HL-60/S4 treated with phorbol 12-myristate 13-acetate at 8.2 ng/mL for 4 days and 3 days (cell line): ENCODE measurements around the gene TMCC2.
"Not testable (repeated sequence)": the region's sequence is repeated elsewhere in the genome, so short reads cannot be mapped to it uniquely, and the experiment has no call there.

Experiments
- in situ Hi-C: fragments of 300-500 bp; cut with MboI; formaldehyde crosslinking; loops from 2 replicates; pipeline ENCODE4 v1.15.0; 2022; ENCODE audit warnings: low sequenced_read_pairs

Gene TMCC2, protein sequence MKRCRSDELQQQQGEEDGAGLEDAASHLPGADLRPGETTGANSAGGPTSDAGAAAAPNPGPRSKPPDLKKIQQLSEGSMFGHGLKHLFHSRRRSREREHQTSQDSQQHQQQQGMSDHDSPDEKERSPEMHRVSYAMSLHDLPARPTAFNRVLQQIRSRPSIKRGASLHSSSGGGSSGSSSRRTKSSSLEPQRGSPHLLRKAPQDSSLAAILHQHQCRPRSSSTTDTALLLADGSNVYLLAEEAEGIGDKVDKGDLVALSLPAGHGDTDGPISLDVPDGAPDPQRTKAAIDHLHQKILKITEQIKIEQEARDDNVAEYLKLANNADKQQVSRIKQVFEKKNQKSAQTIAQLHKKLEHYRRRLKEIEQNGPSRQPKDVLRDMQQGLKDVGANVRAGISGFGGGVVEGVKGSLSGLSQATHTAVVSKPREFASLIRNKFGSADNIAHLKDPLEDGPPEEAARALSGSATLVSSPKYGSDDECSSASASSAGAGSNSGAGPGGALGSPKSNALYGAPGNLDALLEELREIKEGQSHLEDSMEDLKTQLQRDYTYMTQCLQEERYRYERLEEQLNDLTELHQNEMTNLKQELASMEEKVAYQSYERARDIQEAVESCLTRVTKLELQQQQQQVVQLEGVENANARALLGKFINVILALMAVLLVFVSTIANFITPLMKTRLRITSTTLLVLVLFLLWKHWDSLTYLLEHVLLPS

DNA sequence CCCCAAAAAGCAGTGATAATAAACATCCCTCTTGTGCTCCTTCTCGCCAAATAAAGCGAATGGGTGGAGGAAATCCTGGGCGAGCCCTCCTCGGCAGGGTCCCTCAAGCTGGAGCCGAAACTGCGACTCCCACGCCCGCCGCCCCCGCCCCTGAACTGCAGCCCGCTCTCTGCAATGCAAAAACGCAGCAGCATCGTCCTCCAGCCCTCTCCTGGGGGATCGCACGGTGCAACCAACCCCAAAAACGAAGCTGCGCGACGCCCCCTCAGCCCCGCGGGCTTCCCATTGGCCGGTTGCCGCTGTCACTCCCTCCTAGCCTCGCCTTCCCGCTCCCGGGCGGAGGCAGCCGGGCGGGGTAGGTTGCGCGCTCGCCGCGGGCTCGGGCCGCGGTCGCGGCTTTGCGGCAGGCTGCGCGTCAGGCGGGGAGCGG lies at the start of gene TMCC2:
TSS of gene TMCC2 (plus strand) at position 363 of the 430 bp plus-strand sequence. CDS start 619 bp downstream, outside the sequence.
- in situ Hi-C loops, result no loop called here

DNA sequence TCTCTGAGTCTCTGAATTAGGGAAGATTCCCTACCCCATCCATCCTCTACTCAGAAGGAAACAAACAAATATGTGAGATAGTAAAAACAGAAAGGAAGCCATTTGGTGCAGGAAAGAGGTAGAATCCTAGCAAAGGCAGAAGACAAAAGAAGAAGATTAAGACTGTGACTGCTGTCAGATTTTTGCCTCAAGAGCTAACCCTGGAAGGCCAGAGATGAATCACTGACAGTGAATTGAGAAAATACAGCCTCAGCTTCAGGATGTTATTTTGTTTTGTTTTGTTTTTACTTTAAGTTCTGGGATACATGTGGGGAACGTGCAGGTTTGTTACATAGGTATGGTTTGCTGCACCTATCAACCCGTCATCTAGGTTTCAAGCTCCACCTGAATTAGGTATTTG lies 47.9 kb upstream of the TMCC2 start:
- in situ Hi-C loops, result no loop called here

DNA sequence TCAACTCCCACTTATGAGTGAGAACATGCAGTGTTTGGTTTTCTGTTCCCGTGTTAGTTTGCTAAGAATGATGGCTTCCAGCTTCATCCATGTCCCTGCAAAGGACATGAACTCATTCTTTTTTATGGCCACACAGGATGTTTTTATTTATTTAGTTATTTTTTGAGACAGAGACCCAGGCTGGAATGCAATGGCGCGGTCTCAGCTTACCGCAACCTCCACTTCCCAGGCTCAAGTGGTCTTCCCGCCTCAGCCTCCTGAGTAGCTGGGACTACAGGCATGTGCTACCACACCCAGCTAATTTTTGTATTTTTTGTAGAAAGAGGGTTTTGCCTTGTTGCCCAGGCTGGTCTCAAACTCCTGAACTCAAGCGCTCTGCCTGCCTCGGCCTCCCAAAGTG lies 47.4 kb upstream of the TMCC2 start:
- in situ Hi-C loops, result not testable (repeated sequence)

DNA sequence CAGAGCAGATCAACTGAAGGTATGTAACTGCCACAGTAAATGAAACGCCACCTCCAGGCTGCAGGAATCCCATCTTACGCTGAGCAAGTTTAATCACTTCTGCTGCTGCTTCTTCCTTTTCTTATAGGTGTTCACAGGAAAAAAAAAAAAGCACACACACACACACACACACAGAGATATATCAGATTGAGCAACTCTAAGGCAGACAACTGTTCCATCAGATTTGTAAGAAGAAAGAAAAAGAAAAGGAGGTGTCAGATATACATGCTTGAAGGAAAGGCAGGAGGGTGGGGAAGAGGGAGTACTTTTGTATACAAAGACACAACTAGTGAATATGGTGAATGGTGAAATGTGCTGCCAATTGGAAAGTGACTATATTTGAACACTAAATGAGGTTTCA lies 44.8 kb upstream of the TMCC2 start:
- in situ Hi-C loops, result no loop called here

DNA sequence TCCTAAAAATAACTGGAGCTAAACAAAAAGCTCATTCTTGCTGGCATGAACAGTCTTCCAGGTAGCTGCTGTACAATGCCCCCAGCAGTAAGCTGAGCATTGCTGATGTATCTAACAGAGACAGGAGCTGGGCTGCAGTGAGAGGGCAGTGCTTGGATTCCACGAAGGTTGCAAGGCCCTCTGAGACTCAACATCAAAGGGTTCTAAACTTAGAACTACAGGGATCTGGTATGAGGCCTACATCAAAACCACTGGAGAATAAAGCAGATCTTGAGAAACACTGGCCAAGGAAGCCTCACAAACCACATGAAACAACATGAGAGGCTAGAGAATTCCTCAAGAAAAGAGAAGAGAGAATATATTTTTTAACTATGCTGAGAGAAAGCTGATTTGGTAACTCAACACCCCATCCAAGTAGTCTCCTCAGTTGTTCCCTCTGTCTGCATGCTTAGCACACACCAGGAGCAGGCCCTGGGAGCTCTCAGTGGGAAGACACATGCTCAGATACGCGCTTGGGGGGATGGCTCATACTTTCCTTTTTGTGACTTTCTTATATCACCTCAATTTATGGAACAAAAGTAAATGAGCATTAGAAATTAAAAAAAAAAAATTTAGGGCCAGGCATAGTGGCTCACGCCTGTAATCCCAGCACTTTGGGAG lies 43.9 kb upstream of the TMCC2 start:
- in situ Hi-C loops, result no loop called here

DNA sequence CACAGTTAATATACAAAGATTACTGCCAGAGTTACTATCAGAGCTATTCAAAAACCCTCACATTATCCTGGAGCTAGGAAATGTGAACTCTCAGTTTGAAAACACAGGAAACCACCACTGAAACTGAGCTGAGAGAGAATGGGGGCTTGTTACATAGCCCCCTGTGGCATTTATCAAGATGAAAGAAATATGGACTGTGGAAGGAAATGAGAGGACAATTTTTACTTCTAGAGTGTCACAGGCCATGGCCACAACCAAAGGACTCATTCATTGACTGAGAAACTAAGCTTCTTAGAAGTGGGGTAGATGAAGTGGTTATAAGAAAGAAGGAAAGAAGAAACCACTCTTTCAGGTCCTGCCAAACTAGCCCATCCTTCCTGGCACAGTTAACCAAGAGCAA lies 41.6 kb upstream of the TMCC2 start:
- in situ Hi-C loops, result no loop called here

DNA sequence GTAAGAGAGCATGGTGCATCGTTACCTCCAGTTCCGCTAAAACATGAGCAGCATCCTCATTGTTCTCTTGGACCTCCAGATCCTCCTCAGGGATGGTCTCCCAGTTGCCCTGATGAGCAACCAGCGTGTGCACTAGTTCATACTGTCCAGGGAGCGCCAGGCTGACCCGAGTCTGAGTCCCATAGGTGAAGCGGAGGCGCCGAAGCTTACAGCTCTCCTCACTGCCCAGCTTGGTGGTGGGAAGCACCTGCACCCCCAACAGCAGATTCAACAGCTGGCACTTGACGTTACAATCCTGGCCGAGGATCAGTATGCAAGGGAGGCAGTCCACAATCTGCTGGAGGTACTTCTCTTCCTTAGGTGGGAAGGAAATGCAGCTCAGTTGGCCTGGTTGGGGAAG lies 40.3 kb upstream of the TMCC2 start:
- in situ Hi-C loops, result no loop called here

DNA sequence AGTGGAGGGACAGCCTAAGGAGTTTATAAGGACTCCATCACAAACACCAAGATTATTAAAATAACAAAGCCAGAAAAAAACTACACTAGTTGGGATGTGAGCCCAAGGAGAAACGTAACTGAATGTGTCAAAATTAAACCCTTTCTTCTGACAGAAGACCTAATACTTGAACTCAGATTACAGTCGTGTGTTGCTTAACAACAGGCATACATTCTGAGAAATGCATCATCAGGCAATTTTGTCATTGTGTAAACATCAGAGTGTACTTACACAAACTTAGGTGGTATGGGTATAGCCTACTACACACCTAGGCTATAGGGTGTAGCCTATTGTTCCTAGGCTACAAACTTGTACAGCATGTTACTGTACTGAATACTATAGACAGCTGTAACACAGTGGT lies 39.6 kb upstream of the TMCC2 start:
- in situ Hi-C loops, result no loop called here

DNA sequence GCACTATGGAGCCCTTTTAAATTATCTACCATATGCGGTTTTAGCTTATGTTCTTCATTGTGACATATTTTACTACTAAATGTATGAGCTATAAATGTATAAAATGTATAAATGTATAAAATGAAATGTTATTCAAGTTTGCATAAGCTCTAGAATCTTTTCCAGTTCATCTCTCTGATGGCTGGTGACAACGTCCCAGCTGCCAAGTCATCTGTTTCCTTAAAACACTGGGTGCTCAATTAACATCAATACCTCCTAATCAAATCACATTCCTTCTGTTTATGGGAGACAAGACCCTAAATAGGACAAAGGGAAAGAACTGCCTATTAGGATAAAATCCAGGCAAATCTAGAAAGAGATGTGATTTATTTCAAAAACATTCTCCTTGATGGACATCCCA lies 39.1 kb upstream of the TMCC2 start:
- in situ Hi-C loops, result no loop called here

DNA sequence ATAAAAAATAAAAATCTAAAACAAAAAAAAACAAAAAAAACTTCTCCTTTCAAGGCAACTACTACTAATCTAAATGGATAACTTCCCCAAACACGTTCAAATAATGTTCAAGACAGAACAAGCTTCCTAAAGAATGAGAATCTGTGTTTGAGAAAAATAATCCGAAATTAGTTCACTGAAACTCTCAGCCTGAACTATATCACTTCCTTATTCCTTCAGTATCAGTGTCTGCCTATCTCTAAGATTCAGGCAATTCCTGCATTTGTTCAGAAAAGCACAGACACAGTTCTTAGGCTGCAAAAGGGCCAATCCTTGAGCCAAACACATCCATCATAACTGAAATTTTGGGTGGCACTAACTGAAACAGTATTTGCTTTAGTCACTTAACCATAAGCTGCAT lies 38.6 kb upstream of the TMCC2 start:
- in situ Hi-C loops, result no loop called here

DNA sequence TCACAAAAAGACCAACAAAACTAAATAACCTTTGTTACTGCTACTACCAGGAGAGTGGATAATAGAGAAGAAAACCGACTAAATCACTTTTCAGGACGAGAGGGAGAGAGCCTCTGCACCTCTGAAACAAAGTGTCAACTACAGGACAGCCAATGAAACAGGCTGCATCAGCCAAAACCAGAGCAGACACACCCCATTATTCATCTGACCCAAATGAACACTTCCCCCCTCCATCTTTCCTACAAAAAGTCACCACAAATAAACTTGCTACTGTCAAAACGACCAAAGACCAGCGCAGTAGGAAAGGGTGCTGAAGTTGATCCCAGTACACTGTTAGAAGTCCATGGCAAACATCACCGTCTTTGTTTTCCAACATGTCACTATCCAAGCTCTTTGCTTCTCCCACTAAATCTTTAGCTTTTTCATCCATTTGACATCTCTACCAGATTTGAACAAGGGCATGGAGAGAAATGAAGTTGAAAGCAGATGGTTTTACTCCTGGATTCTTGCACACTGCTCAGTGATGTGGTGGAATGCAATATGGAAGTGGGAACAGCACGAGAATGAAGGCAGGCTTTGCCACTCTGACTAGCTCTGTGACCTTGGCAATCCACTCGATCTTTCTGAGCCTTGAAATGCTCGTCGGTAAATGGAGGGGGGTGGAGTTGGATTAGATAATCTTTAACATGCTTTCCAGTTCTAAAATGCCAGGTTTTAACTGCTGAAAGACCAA lies 36.7 kb upstream of the TMCC2 start:
- in situ Hi-C loops, result no loop called here

DNA sequence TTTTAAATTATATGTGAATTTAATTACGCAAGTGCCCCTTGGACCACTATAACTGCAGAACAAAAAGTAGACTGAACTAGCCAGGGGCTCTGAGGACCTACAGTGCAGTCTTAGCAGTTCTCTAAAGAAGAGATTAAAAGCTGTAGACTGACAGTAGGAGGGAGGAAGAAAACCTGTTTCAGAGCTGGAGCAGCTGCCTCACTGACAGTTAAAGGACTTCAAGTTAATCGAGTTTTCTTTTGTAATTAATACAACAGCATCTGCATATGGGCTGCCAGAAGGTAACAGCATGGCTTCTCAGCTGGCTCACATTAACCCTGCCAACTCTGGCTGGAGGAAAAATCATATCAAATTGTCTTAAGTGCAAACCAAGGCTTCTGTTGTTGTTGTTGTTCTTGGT lies 36.1 kb upstream of the TMCC2 start:
- in situ Hi-C loops, result no loop called here

DNA sequence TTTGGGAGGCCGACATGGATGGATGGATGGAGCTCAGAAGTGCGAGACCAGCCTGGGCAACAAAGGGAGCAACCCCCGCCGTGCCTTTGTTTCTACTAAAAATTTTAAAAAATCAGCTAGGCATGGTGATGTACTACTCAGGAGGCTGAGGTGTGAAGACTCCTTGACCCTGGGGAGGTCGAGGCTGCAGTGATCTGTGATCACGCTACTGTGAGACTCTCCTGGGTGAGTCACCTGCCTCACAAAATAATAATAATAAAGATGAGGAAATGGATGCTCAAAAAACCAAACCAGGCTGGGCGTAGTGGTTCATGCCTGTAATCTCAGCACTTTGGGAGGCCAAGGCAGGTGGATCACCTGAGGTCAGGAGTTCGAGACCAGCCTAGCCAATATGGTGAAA lies 35.5 kb upstream of the TMCC2 start:
- in situ Hi-C loops, result no loop called here

DNA sequence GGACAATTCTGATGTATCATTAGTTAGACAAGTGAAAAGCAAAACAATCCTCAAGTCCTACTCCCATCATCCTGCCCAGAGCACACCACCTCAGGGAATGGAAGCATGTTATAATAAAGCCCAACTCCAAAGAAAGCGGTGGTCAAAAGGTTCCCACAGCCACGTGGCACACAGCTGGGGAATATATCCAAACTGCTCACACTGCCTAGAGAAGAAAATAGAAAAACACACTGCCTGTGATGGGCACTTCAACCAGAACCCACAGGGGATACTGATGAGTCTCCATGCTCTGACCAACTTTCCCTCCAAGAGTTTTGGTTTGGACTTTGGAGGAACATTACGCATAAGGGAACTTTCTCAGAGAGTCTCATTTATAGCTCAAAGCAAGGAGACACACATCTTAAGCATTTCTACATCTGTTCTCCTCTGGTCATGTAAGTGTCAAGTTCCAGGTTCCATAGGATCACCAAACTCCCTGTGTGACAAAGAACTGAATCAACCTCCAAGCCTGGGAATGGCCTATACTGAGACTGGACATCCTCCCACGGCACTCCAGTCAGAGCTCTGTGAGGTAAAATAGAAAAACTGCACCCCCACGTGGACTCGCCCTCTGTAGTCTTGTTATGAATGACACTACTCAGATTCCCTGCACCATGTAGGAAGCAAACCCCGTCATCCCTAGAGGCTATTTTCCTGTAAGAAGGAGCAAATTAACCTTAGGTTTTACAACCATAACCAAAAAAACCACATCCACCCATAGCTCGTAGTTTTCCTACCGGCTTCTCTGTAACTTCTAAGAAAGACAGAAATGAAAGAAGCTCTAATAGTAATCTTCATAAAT lies 28.4 kb upstream of the TMCC2 start:
- in situ Hi-C loops, result no loop called here

DNA sequence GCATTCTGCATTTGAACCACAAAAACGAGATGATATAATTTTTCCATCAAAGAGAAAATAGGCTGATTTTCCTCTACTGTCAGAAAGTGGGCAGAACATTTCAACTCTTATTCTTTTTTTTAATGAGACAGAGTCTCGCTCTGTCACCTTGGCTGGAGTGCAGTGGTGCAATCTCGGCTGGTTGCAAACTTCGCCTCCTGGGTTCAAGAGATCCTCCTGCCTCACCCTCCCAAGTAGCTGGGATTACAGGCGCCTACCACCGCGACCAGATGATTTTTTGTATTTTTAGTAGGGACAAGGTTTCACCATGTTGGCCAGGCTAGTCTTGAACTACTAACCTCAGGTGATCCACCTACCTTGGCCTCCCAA lies 27.8 kb upstream of the TMCC2 start:
- in situ Hi-C loops, result no loop called here

DNA sequence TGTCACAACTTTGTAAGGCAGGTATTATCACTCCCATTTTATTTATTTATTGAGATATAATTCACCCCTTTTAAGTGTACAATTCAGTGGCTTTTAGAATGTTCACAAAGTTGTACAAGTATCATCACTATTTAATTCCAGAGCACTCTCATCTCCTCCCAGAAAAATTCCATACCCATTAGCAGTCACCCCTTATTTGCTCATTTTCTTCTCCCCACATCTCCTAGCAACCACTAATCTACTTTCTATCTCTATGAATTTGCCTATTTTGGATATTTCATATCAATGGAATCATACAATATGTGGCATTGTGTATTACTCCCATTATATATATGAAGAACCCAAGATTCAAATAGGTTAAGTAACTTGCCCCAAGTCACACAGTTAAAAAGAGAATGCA lies 23.2 kb upstream of the TMCC2 start:
- in situ Hi-C loops, result no loop called here

DNA sequence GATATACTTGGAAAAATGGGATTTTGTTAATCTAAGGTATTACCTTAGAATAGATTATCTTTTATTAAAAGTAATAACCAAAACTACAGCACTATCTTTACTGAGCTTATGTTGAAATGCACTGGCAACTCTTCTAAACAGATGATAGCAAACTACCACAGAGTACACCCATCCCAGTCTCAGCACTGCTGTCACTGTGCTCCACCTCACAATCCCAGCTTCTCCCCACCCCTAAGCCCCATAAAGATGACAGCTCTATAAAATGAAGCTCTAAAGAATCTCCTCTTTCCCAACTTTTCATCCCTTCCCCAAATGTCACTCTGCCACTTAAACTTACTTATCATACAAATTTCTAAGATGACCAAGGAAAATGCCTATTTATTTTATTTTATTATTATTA lies 22.7 kb upstream of the TMCC2 start:
- in situ Hi-C loops, result no loop called here

DNA sequence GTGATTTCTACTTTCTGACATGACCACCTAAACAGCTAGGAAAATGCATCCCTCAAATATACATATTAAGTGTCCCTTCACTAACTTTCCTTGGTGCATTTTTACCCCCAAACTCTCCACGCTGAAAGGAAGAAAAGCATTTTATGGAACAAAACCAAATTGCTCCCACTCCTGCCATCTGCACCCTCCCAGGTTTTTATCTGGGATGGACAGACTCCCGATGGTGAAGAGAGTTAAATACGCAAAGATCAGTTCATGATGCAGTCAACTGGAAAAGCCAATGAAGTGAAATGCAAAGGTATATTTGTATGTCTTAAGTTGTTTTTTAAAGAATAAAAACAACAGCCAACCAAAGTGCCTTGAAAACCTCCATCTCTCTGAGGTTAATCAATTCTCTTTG lies 18.9 kb upstream of the TMCC2 start:
- in situ Hi-C loops, result no loop called here

DNA sequence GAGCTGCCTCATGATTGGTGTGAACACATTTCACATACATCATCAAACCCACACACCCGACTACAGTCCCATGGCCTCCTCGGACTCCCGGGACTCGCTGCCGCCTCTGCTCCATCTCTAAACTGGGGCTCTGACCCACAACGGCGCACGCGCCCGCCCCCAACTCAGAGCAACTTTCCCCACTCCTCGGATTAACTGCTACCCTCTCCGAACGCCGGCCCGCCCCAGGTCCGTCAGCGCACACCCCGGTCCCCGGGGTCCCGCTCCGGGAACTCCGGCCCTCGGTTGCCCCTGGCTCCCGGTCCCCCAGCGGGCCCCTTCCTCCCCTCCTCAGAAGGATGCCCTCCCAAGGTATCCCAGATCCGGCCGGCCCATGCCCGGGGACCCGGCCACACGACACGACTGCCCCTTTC lies 17.0 kb upstream of the TMCC2 start:
- in situ Hi-C loops, result no loop called here

DNA sequence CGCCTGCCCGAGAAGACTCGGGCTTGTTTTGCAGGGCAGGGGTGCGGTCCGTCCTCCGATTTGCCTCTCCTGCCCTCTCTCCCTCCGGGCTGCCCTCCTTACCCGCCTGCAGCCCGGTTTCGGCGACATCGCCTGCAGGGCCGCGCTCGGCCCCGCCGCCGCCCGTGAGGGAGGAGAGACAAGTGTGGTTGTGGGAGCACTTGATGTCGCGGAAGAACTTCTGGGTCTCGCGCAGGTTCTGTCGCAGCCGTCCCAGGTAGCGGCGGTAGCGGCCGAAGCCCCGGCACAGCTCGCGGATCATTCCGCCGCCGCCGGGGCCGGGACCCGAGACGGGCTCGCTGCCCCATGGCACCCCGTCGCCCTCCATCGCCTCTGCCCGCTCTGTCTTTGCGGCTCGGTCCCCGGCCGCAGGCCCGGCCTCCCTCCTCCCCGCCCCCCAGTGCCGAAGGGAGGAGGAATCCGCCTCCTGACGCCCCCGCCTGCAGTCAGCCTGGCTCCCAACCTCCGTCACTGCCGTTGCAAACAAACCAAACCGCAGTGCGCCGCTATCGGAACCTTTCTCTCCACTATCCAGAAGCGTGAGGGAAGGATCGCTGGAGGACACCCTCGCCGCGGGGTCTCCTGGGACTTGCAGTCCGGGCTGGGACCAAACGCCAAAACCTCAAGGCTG lies 16.4 kb upstream of the TMCC2 start, which contains the start of gene DSTYK:
TSS of gene DSTYK (minus strand) at position 534 of the 670 bp plus-strand sequence. CDS start at position 367, 167 bp downstream.
- in situ Hi-C loops, result no loop called here
